Cerebellar nuclear complex (tissue), 1 donor: ENCODE data around the gene FLACC1.
"Not testable (repeated sequence)": the region's sequence is repeated elsewhere in the genome, so short reads cannot be mapped to it uniquely, and the experiment has no call there.

Experiments
- DNase-seq, 2 experiments: peaks; one replicate each; lab custom pipeline; 2025; lab: John Stamatoyannopoulos, UW

Gene FLACC1

DNA sequence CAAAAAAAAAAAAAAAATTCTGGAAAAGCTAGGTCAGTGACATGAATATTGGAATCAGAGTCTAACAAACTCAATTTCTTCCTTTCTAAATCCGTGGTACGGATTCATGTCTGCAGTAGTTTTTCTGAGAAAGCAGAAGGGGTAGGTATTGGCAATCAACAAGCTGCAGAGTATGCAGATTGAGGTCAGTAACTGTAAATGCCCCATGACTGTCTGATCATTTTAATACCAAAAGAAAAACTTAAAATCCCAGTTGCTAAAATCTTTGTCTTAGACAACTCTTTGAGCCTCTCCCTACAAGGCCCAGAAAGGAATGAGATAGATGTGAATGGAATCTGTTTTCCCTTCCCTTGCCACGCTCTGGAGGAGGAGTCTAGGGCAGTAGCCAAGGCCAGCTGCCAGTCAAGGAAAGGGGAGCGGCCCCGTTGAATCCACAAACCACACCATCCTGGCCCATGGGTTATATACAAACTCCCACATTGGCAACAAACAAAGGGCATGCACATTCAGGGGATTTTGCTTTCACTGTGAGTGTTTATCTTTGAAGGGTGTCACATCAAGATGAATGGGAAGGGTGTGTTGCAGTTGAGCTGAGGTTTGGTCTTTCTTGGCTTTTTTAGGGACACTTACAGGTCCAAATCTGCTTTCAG lies 102.9 kb downstream of the FLACC1 start:
- DNase-seq = no peak

GRCh38 chr2:201250741-201251140 lies 106.4 kb downstream of the FLACC1 start:
- no peak for DNase-seq

DNA sequence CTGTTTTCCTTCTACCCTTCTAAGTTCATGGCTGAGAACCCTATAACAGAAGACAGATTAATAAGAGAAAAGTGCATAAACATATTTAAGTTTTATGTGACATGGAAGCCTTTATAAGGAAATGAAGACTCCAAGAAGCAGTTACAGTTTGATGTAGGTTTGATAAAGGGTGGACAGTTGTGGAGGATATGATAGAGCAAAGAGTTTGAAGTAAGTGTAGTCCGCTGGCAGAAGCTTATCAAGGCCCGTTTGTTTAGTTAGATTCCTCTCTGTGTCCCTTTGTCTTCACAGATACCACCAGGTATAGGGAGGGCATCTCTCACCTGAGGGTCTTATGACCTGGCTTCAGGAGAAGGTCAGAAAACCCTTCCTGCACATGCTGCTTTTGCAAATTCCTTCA lies 107.3 kb downstream of the FLACC1 start:
- DNase-seq = no peak

DNA sequence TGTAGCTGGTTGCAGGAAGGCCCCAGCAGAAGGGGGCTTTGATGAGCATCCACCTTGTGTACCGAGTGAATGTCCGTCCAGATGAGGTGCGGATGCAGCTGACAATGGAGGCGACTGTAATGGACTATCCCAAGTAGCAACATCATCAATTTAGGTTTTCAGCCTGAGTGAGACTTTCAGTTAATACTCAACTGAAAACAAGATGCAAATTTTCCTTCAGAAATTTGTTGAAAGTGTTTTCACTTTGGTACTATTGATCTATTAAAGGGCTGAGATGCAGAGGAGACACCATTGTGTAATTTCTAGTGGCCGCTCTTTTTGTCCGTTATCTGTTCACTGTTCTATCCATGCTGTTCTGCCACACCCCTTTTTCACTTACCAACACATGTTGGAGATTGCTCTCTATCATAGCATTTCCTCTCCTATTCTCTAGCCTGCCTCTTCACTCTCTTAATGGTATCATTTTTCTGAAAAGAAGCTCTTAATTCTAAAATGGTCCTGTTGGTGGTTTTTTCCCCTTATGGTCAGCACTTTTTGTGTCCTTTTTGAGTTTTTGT lies 108.8 kb downstream of the FLACC1 start:
- DNase-seq = no peak

- no peak for DNase-seq
These were observed 110.9 kb downstream of the FLACC1 start for GRCh38 chr2:201246280-201246679.

DNA sequence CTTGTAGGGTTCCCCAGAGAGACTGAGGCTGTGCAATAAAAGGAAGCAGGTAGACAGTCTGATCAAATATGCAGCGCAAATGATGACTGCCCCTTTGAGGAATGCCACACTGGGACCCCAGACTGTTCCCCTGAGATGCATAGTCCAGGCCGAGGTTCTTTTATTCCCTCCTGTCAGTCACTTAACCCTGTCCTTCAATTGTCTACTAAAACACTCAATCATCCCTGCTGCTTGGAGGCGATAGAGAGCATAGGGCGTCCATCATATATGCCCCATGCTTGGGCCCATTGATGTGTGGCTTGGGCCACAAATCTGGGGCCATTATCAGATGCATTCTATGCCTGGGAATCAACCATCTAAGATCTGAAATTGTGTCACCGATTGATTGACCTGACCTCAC lies 112.3 kb downstream of the FLACC1 start:
- no peak for DNase-seq

- DNase-seq = no peak
These were observed 114.4 kb downstream of the FLACC1 start for GRCh38 chr2:201242571-201243277.

GRCh38 chr2:201239167-201239935 lies 117.8 kb downstream of the FLACC1 start:
- not testable (repeated sequence) for DNase-seq
